Cardiac muscle cell (in vitro differentiated cells and primary cell): ENCODE results near the gene SLC17A2. TPM values are rescaled to one million over a fixed set of nuclear protein-coding genes. Genes with fewer than 3 reads are reported as not detected.

Experiments used
- DNase-seq, 2 donors: peaks; one replicate each; pipeline versions ENCODE4 v3.0.0 to v3.0.0-alpha.2; 2010 to 2017; ENCODE audit warnings: low read depth in 1 of 2, low spot score in 1 of 2
- H3K27ac ChIP-seq: fragments of 200-600 bp; sonication (generic); 2 replicates; pipeline ENCODE4 v1.5.1; 2016
- H3K27me3 ChIP-seq: fragments of 200-600 bp; sonication (generic); 2 replicates; pipeline ENCODE4 v1.6.0; 2016; ENCODE audit warnings: control low read depth
- H3K36me3 ChIP-seq: fragments of 200-600 bp; sonication (generic); 2 replicates; pipeline ENCODE4 v1.5.1; 2016; ENCODE audit warnings: control low read depth
- H3K4me1 ChIP-seq: fragments of 200-600 bp; sonication (generic); 2 replicates; pipeline ENCODE4 v1.8.1; 2017; ENCODE audit warnings: low read depth, mild to moderate bottlenecking, mixed run types
- H3K4me3 ChIP-seq: fragments of 200-600 bp; sonication (generic); 2 replicates; pipeline ENCODE4 v1.5.1; 2016; ENCODE audit warnings: mild to moderate bottlenecking
- H3K9me3 ChIP-seq: fragments of 200-600 bp; sonication (generic); 2 replicates; pipeline ENCODE4 v1.5.1; 2017; ENCODE audit warnings: low read depth, mild to moderate bottlenecking, control low read depth
- CTCF ChIP-seq: IDR thresholded peaks from 2 replicates; pipeline ENCODE4 v1.5.1; 2012; ENCODE audit warnings: low read depth, mild to moderate bottlenecking, low read length
- polyA plus RNA-seq: library from polyadenylated mRNA; unstranded; fragments of >200 nt; fragmentation: Nextera tagmentation; extraction: Ambion mirVana; gene quantifications from 2 replicates; pipeline ENCODE4 v1.2.1, GENCODE V29; 2016
- total RNA-seq: library from RNA; depleted of rRNA; stranded (reverse); fragments of >200 nt; gene quantifications from 2 replicates; pipeline ENCODE4 v1.2.3, GENCODE V29; 2016

The SLC17A2 gene
- total and polyA plus RNA-seq, 2 experiments from 2014 or later: not detected

GRCh38 chr6:25962149-25963127 lies 31.9 kb upstream of the SLC17A2 start, which contains the start of gene TRIM38:
TRIM38 (plus strand) TSS chr6:25962802; CDS start chr6:25966523, 3,721 bp downstream.
- H3K36me3 ChIP-seq: no peaks in the 10 kb centered on the region
- no peaks in the 10 kb centered on the region for H3K9me3 ChIP-seq
- H3K4me1 ChIP-seq: peaks cover 5% of the 10 kb centered on the region
- no peaks in the 10 kb centered on the region for H3K27me3 ChIP-seq
- peak; percentile 6 to 95 for DNase-seq
- TF ChIP-seq CTCF: no peak
- no peak within 1 kb of the TSS for H3K27ac ChIP-seq
- H3K4me3 ChIP-seq: no peak within 1 kb of the TSS

DNA sequence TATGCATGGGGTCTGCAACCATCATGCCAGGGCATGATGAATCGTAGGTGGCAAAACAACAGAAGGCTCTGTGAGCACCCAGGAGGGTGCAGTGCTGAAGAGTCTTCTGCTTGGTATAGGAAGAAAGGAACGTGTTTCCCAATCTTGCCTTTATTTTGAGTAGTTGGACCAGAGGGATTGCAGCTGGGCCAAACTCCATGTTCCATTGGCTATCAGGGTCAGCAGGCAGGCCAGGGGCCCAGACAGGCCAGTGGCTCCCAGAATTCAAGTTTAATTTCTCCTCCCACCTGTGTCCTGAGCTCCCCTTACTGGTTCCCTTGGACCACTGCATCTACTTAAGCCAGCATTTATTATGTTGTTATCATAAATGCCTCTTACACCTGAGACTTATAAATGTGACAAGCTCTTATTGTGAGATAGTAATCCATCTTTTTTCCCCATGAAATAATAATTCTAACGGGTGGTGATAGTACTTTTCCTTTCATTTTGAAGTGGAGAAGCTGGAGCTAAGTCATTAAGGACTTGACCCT lies 31.2 kb upstream of the SLC17A2 start:
- no peaks in the 10 kb centered on the region for H3K36me3 ChIP-seq
- H3K4me3 ChIP-seq: no peak overlapping the region
- no peaks in the 10 kb centered on the region for H3K27me3 ChIP-seq
- DNase-seq: no peak
- peaks cover 5% of the 10 kb centered on the region for H3K4me1 ChIP-seq
- no peak for TF ChIP-seq CTCF
- H3K9me3 ChIP-seq: no peaks in the 10 kb centered on the region
- no peak overlapping the region for H3K27ac ChIP-seq

DNA sequence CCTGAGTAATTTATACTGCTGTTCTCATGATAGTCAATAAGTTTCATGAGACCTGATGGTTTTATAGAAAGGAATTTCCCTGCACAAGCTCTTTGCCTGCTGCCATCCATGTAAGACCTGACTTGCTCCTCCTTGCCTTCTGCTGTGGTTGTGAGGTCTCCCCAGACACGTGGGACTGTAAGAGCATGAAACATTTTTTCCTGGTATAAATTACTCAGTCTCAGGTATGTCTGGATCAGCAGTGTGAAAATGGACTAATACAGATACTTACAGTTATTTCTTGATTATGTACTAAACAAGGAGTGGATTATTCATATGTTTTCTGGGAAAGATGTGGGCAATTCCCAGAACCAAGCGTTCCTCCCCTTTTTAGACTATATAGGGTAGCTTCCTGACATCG lies 30.2 kb upstream of the SLC17A2 start:
- H3K4me3 ChIP-seq: no peak overlapping the region
- H3K9me3 ChIP-seq: no peaks in the 10 kb centered on the region
- no peaks in the 10 kb centered on the region for H3K27me3 ChIP-seq
- TF ChIP-seq CTCF: no peak
- H3K27ac ChIP-seq: no peak overlapping the region
- peaks cover 5% of the 10 kb centered on the region for H3K4me1 ChIP-seq
- DNase-seq: no peak
- H3K36me3 ChIP-seq: no peaks in the 10 kb centered on the region

DNA sequence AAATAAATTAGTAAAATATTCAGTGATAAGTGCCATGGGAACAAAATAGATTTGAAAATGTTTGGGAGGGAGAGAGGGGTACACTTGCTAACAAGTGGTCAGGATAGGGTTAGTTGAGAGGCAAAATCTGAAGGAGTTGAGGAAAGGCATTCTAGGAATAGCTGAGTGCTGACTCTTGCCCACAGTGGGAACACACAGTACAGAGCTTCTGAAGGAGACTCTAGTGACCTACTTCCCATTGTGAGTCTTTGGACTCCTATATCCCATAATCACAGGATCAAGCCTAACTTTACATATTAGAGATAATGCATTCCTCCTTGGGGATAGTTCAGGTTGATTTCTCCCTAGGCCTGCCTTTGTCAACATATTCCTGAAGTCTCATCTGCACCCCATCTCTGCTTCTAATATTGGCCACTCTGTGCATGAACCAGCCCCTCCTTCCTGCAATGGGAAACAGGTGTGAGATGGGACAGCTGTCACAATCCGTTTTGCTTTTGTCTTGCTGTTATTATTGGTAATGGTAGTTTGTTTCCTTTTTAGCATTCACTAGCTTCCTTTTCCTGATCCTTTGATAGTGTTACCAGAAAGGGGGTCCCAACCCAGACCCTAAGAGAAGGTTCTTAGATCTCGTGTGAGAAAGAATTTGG lies 29.5 kb upstream of the SLC17A2 start:
- no peak overlapping the region for H3K27ac ChIP-seq
- H3K9me3 ChIP-seq: no peaks in the 10 kb centered on the region
- H3K27me3 ChIP-seq: no peaks in the 10 kb centered on the region
- H3K4me1 ChIP-seq: peaks cover 5% of the 10 kb centered on the region
- H3K4me3 ChIP-seq: no peak overlapping the region
- peak in 1 of 2 donors; percentile 26 for DNase-seq
- H3K36me3 ChIP-seq: no peaks in the 10 kb centered on the region
- no peak for TF ChIP-seq CTCF

DNA sequence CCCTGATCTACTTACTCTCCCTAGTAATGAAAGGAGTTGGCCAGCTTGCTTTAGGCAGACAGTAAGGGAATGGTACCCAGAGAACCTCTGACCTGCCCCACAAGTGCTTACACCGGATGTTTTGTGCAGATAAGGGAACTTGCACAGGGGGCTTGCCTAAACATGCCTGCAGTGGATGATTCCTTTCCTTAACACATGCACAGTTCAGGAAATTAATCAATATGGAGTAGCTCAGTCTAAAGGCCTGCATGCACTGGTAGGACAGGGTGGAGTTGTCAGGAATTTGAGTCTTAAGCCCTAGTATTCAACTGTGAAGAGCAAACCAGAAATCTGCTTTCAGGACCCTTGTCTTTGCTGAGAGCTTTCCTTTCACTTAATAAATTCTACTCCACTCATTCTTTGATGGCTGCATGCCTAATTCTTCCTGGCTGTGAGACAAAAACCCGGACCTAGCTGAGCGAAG lies 28.2 kb upstream of the SLC17A2 start:
- H3K27ac ChIP-seq: no peak overlapping the region
- DNase-seq: no peak

More for the DNA sequence above, 28.2 kb upstream of the SLC17A2 start:
- no peak overlapping the region for H3K4me3 ChIP-seq
- no peaks in the 10 kb centered on the region for H3K9me3 ChIP-seq
- no peaks in the 10 kb centered on the region for H3K27me3 ChIP-seq
- no peaks in the 10 kb centered on the region for H3K36me3 ChIP-seq
- no peak for TF ChIP-seq CTCF
- peaks cover 5% of the 10 kb centered on the region for H3K4me1 ChIP-seq
